Muscle layer of colon (tissue), 2 donors: ENCODE data around the gene AJAP1.
"Not testable (repeated sequence)": the region's sequence is repeated elsewhere in the genome, so short reads cannot be mapped to it uniquely, and the experiment has no call there.

ENCODE experiments used
- H3K27ac ChIP-seq: one replicate; pipeline ENCODE4 v1.7.0; 2013; ENCODE audit warnings: low read depth, mild to moderate bottlenecking, low read length, moderate library complexity
- H3K27me3 ChIP-seq, 2 donors: one replicate each; pipeline ENCODE4 v1.7.0; 2013; ENCODE audit warnings: low read length in 2 of 2, mild to moderate bottlenecking in 2 of 2; ENCODE audit not compliant: insufficient read depth in 2 of 2, control insufficient read depth in 1 of 2
- H3K36me3 ChIP-seq: one replicate; pipeline ENCODE4 v1.7.0; 2013; ENCODE audit warnings: mild to moderate bottlenecking, low read length; ENCODE audit not compliant: insufficient read depth
- H3K4me1 ChIP-seq: one replicate; pipeline ENCODE4 v1.7.0; 2013; ENCODE audit warnings: mild to moderate bottlenecking, low read length; ENCODE audit not compliant: insufficient read depth
- H3K4me3 ChIP-seq, 2 donors: one replicate each; pipeline ENCODE4 v1.7.0; 2013; ENCODE audit warnings: low read length in 2 of 2, low read depth in 1 of 2, mild to moderate bottlenecking in 1 of 2, moderate library complexity in 1 of 2
- H3K9ac ChIP-seq: one replicate; pipeline ENCODE4 v1.7.0; 2013; ENCODE audit warnings: low read length
- H3K9me3 ChIP-seq: one replicate; pipeline ENCODE4 v1.7.0; 2013; ENCODE audit warnings: mild to moderate bottlenecking, low read length
- donor health status: abdominal sarcoma.
- donor health status: Adenocarcinoma of cecum.

AJAP1 gene

DNA sequence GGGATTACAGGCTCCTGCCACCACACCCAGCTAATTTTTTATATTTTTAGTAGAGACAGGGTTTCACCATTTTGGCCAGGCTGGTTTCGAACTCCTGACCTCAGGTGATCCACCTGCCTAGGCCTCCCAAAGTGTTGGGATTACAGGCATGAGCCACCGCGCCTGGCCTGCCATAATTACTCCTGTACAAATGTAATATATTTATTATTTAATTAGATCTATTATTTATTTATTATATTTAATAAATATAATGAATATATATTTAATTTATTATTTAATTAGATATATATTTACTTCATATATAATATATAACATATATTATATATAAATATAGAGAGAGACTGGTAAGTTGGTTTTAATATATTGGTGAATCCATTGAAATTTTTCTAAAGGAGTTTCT, 35.6 kb upstream of the AJAP1 start:
- not testable (repeated sequence) for H3K9me3 ChIP-seq, H3K9ac ChIP-seq, H3K4me1 ChIP-seq, H3K27me3 ChIP-seq, H3K36me3 ChIP-seq, H3K4me3 ChIP-seq, H3K27ac ChIP-seq

GRCh38 chr1:4621646-4622045, 32.8 kb upstream of the AJAP1 start:
- H3K27me3 ChIP-seq, result no peaks in the 10 kb centered on the region
- H3K9ac ChIP-seq, result no peak overlapping the region
- no peaks in the 10 kb centered on the region for H3K9me3 ChIP-seq
- H3K36me3 ChIP-seq, result no peaks in the 10 kb centered on the region
- H3K4me3 ChIP-seq, result no peak overlapping the region
- no peaks in the 10 kb centered on the region for H3K4me1 ChIP-seq
- no peak overlapping the region for H3K27ac ChIP-seq

- H3K36me3 ChIP-seq, result no peaks in the 10 kb centered on the region
- H3K4me3 ChIP-seq, result no peak overlapping the region
- no peak overlapping the region for H3K27ac ChIP-seq
Observed at GRCh38 chr1:4622821-4623220, 31.6 kb upstream of the AJAP1 start.

GRCh38 chr1:4624141-4624715, 30.2 kb upstream of the AJAP1 start:
- Histone ChIP-seq H3K9me3 (no peaks in the 10 kb centered on the region), H3K4me1 (no peaks in the 10 kb centered on the region), H3K27me3 (no peaks in the 10 kb centered on the region), H3K4me3 (no peak overlapping the region), H3K36me3 (no peaks in the 10 kb centered on the region), H3K9ac (no peak overlapping the region), H3K27ac (no peak overlapping the region)

More at GRCh38 chr1:4622821-4623220, 31.6 kb upstream of the AJAP1 start:
- H3K9me3 ChIP-seq, result no peaks in the 10 kb centered on the region
- no peak overlapping the region for H3K9ac ChIP-seq
- H3K4me1 ChIP-seq, result no peaks in the 10 kb centered on the region
- no peaks in the 10 kb centered on the region for H3K27me3 ChIP-seq

- H3K9me3 ChIP-seq, result no peaks in the 10 kb centered on the region
- H3K4me3 ChIP-seq, result no peak overlapping the region
- H3K27me3 ChIP-seq, result no peaks in the 10 kb centered on the region
- H3K4me1 ChIP-seq, result no peaks in the 10 kb centered on the region
- no peaks in the 10 kb centered on the region for H3K36me3 ChIP-seq
- no peak overlapping the region for H3K9ac ChIP-seq
- H3K27ac ChIP-seq, result no peak overlapping the region
Observed at GRCh38 chr1:4624801-4625200, 29.6 kb upstream of the AJAP1 start.

DNA sequence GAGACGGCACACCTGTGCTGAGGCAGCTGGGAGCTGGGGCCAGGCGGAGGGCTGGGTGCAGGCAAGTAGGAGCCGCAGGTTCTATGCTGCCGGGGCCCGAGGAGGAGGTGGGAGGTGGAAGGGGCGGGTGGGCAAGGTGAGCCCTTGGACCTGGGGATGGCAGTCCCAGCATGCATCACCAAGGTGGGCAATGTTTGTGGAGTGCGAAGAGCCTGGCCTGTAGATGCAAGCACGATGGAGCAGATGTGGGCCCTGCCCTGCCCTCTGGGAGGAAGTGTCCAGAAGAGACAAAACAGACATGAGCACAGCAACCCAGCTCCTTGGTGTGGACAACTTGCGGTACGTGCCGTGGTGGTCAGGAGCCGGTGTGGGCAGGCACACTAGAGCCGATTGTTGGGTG, 28.3 kb upstream of the AJAP1 start:
- no peaks in the 10 kb centered on the region for H3K9me3 ChIP-seq
- no peak overlapping the region for H3K9ac ChIP-seq
- no peak overlapping the region for H3K4me3 ChIP-seq
- no peaks in the 10 kb centered on the region for H3K4me1 ChIP-seq
- no peaks in the 10 kb centered on the region for H3K27me3 ChIP-seq
- H3K27ac ChIP-seq, result no peak overlapping the region
- no peaks in the 10 kb centered on the region for H3K36me3 ChIP-seq

DNA sequence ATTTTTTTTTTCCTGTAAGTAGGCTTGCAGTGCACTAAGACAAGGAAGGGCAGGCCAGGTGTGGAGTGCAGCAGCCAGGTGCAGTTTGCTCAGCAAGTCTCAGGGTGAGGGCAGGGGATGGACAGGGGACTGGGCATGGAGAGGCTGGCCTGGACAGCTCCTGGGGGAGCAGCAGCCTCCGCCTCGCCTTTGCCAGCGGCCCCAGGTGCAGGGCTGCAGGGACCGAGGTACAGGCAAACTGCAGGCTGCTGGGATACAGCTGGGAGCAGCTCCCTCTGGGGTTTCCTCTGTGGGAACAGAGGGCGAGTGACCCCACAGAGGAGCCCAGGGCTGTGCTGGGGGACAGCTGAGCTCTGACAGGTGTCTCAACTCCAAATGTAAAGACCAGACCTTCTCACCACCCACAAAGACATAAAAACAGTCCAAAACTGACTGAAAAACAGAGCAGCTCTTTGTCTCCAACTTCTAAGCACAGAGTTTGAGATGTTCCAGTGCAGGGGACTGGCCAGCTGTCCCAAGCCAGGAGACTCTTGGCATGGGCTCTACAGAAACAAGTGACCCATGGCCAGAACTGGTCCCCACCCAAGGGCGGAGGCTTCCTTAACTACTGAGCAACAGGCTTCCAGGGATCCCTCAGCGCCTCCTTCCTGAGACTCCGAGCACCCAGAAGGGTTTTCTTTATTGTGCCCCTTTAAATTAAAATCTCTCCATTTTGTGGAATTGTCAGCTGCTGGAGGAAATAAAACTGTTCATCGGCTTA, 27.7 kb upstream of the AJAP1 start:
- Histone ChIP-seq H3K4me3 (no peak overlapping the region), H3K27ac (no peak overlapping the region)

DNA sequence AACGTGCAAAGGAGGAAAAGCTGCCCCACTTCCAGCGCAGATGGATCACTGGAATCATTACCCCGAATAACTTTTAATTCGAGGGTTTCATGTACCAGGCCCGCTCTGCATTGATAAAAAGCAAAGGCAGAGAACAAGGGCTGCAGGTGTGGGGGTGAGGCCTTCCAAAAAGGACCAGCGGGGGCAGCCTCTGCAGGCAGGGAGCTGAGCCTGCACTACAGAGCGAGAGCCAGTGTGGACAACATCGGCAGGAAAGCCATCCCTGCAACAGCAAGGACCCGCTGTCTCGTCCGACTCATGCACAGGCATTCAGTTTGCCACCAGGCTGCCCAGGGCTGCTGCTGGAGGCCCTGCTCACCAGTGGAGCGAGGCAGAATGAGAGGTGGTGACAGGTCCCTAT, 27.1 kb upstream of the AJAP1 start:
- H3K4me3 ChIP-seq, result no peak overlapping the region
- no peaks in the 10 kb centered on the region for H3K9me3 ChIP-seq
- no peak overlapping the region for H3K27ac ChIP-seq
- H3K27me3 ChIP-seq, result no peaks in the 10 kb centered on the region
- no peak overlapping the region for H3K9ac ChIP-seq
- H3K4me1 ChIP-seq, result no peaks in the 10 kb centered on the region
- no peaks in the 10 kb centered on the region for H3K36me3 ChIP-seq

More for the DNA sequence above, 27.7 kb upstream of the AJAP1 start:
- no peaks in the 10 kb centered on the region for H3K9me3 ChIP-seq
- no peaks in the 10 kb centered on the region for H3K36me3 ChIP-seq
- H3K4me1 ChIP-seq, result no peaks in the 10 kb centered on the region
- no peak overlapping the region for H3K9ac ChIP-seq
- H3K27me3 ChIP-seq, result no peaks in the 10 kb centered on the region

DNA sequence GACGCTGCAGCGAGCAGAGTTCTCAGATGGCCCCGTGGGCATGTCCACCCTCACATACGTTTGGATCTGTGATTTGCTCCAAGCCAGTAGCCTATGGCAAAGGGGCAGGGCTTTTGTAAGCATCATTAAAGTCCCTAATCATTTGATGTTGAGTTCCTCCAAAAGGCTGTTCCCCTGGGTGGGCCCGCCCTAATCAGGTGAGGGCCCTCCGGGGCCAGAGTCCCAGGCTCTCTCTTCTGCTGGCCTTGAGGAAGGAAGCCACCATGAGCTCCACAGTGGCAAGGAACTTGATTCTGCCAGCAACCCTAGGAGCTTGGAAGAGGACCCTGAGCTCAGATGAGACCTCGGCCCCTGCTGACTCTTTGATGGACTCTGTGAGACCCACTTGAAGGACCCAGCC, 25.4 kb upstream of the AJAP1 start:
- Histone ChIP-seq H3K9ac (no peak overlapping the region), H3K4me3 (no peak overlapping the region), H3K9me3 (no peaks in the 10 kb centered on the region), H3K27me3 (no peaks in the 10 kb centered on the region), H3K4me1 (no peaks in the 10 kb centered on the region), H3K27ac (no peak overlapping the region), H3K36me3 (no peaks in the 10 kb centered on the region)

DNA sequence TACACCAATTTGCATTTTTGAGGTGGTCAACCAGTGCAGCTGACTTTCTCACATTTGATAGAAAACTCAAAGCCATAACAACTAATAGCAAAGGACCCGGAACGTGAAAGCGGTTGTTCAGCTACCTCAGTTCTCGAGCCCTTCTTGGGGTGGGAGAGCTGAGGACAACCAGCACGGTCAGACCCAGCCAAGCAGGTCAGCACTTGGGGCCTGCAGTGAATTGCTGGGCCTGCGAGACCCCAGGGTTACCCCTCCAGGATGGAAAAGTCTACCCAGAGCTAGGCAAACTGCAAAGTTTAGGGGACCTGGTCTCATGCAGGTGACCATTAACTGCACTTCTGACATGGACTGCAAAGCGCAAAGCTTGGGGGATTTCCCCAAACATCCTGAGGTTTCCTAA, 23.8 kb upstream of the AJAP1 start:
- H3K9ac ChIP-seq, result no peak overlapping the region
- H3K27ac ChIP-seq, result no peak overlapping the region
- no peaks in the 10 kb centered on the region for H3K9me3 ChIP-seq
- no peaks in the 10 kb centered on the region for H3K27me3 ChIP-seq
- H3K4me3 ChIP-seq, result no peak overlapping the region
- no peaks in the 10 kb centered on the region for H3K36me3 ChIP-seq
- H3K4me1 ChIP-seq, result no peaks in the 10 kb centered on the region

- Histone ChIP-seq H3K9ac (no peak overlapping the region), H3K27ac (no peak overlapping the region), H3K27me3 (no peaks in the 10 kb centered on the region), H3K9me3 (no peaks in the 10 kb centered on the region), H3K36me3 (no peaks in the 10 kb centered on the region), H3K4me3 (no peak overlapping the region), H3K4me1 (no peaks in the 10 kb centered on the region)
Observed at GRCh38 chr1:4631321-4631720, 23.1 kb upstream of the AJAP1 start.

- Histone ChIP-seq H3K27ac (no peak overlapping the region), H3K36me3 (no peaks in the 10 kb centered on the region), H3K4me3 (no peak overlapping the region), H3K27me3 (peaks cover 0 to 5% of the 10 kb centered on the region in 2 donors), H3K4me1 (no peaks in the 10 kb centered on the region), H3K9me3 (no peaks in the 10 kb centered on the region), H3K9ac (no peak overlapping the region)
Observed at GRCh38 chr1:4633346-4633745, 21.1 kb upstream of the AJAP1 start.
